Measurements from ENCODE around the gene CDH11.

DNA sequence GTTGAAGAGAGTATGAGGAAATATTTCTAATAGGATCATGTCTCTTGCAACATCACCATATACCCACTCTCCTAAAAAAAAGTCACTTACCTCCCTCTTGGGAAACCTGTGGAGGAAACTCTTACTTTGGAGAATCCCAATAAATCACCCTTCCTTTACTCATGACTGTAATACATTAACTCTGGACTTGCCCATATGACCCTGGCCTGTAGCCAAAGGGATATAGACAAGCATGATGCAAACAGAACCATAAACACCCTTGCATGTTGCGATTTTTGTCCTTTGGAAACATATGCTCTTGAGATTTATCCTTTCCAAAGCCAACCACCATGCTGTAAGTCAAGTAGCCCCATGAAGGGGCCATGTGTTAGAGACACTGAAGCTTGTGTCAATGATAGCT lies 19.5 kb downstream of the CDH11 start:
- TF ChIP-seq, protein P1, sequence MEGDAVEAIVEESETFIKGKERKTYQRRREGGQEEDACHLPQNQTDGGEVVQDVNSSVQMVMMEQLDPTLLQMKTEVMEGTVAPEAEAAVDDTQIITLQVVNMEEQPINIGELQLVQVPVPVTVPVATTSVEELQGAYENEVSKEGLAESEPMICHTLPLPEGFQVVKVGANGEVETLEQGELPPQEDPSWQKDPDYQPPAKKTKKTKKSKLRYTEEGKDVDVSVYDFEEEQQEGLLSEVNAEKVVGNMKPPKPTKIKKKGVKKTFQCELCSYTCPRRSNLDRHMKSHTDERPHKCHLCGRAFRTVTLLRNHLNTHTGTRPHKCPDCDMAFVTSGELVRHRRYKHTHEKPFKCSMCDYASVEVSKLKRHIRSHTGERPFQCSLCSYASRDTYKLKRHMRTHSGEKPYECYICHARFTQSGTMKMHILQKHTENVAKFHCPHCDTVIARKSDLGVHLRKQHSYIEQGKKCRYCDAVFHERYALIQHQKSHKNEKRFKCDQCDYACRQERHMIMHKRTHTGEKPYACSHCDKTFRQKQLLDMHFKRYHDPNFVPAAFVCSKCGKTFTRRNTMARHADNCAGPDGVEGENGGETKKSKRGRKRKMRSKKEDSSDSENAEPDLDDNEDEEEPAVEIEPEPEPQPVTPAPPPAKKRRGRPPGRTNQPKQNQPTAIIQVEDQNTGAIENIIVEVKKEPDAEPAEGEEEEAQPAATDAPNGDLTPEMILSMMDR (IDR thresholded peaks at IDR 0.05; ENCODE audit: low read depth, low read length, missing input control), result no peak
- TF ChIP-seq, protein P2, sequence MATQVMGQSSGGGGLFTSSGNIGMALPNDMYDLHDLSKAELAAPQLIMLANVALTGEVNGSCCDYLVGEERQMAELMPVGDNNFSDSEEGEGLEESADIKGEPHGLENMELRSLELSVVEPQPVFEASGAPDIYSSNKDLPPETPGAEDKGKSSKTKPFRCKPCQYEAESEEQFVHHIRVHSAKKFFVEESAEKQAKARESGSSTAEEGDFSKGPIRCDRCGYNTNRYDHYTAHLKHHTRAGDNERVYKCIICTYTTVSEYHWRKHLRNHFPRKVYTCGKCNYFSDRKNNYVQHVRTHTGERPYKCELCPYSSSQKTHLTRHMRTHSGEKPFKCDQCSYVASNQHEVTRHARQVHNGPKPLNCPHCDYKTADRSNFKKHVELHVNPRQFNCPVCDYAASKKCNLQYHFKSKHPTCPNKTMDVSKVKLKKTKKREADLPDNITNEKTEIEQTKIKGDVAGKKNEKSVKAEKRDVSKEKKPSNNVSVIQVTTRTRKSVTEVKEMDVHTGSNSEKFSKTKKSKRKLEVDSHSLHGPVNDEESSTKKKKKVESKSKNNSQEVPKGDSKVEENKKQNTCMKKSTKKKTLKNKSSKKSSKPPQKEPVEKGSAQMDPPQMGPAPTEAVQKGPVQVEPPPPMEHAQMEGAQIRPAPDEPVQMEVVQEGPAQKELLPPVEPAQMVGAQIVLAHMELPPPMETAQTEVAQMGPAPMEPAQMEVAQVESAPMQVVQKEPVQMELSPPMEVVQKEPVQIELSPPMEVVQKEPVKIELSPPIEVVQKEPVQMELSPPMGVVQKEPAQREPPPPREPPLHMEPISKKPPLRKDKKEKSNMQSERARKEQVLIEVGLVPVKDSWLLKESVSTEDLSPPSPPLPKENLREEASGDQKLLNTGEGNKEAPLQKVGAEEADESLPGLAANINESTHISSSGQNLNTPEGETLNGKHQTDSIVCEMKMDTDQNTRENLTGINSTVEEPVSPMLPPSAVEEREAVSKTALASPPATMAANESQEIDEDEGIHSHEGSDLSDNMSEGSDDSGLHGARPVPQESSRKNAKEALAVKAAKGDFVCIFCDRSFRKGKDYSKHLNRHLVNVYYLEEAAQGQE (IDR thresholded peaks at IDR 0.05), result no peak

Data from liver (tissue), 2 donors.